Ascending aorta (tissue), 2 donors: ENCODE results near the gene ATG16L1. TPM values are rescaled to one million over a fixed set of nuclear protein-coding genes. Genes with fewer than 3 reads are reported as not detected.

ENCODE experiments used
- DNase-seq, 2 donors: peaks; one replicate each; pipeline ENCODE4 v3.0.0-alpha.2; 2019; ENCODE audit warnings: low spot score in 2 of 2
- H3K27ac ChIP-seq, 2 donors: fragments of 200-600 bp; sonication (generic); one replicate each; pipeline ENCODE4 v1.5.1; 2016 to 2017; ENCODE audit warnings: mild to moderate bottlenecking in 1 of 2
- H3K27me3 ChIP-seq: fragments of 200-600 bp; sonication (generic); one replicate; pipeline ENCODE4 v1.5.1; 2017
- H3K36me3 ChIP-seq, 2 donors: fragments of 200-600 bp; sonication (generic); one replicate each; pipeline ENCODE4 v1.5.1; 2016
- H3K4me1 ChIP-seq, 2 donors: fragments of 200-600 bp; sonication (generic); one replicate each; pipeline ENCODE4 v1.5.1; 2016 to 2017; ENCODE audit warnings: mild to moderate bottlenecking in 1 of 2
- H3K4me3 ChIP-seq, 2 donors: fragments of 200-600 bp; sonication (generic); one replicate each; pipeline ENCODE4 v1.5.1; 2016 to 2017; ENCODE audit warnings: mild to moderate bottlenecking in 1 of 2
- H3K9me3 ChIP-seq, 2 donors: fragments of 200-600 bp; sonication (generic); one replicate each; pipeline ENCODE4 v1.5.1; 2016
- intact Hi-C: fragments of 100-400 bp; cut with DNase I; formaldehyde crosslinking; loops from one replicate; pipeline ENCODE4 v1.15.1; 2023
- total RNA-seq: library from RNA; depleted of rRNA; stranded (reverse); fragments of >200 nt; gene quantifications from one replicate; pipeline ENCODE4 v1.1.0, GENCODE V29; 2016
- TF ChIP-seq, protein P1 (sequence below), 3 experiments: fragments of 200-600 bp in 2 of 3; fragments of 450-650 bp in 1 of 3; sonication (generic) in 2 of 3; IDR thresholded peaks; one replicate each; pipeline ENCODE4 v1.5.1; 2016 to 2019; ENCODE audit warnings: antibody characterized with exemption in 3 of 3, mild to moderate bottlenecking in 1 of 3, moderate library complexity in 1 of 3

Gene ATG16L1
- total RNA-seq, 1 donor from 2014 or later: 28.1 TPM

DNA sequence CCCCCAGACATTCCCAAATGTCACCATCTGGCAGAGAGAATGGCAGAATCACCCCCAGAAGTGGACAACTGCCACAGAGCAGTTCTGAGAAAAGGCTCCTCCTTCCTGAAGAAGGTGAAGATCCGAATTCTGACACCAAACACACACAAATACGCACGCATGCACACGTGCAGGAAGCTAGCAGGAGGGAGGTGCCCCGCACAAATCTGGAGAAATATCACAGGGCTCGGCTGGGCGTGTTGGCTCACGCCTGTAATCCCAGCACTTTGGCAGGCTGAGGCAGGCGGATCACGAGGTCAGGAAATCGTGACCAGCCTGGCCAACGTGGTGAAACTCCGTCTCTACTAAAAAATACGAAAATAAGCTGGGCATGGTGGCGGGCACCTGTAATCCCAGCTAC is 38.5 kb upstream of the ATG16L1 start:
- no peaks in the 10 kb centered on the region for H3K9me3 ChIP-seq
- no peak overlapping the region for H3K27ac ChIP-seq
- H3K4me1 ChIP-seq: peaks cover 8 to 12% of the 10 kb centered on the region in 2 donors
- no peak overlapping the region for H3K4me3 ChIP-seq
- intact Hi-C loops: no loop called here
- TF ChIP-seq, protein P1, sequence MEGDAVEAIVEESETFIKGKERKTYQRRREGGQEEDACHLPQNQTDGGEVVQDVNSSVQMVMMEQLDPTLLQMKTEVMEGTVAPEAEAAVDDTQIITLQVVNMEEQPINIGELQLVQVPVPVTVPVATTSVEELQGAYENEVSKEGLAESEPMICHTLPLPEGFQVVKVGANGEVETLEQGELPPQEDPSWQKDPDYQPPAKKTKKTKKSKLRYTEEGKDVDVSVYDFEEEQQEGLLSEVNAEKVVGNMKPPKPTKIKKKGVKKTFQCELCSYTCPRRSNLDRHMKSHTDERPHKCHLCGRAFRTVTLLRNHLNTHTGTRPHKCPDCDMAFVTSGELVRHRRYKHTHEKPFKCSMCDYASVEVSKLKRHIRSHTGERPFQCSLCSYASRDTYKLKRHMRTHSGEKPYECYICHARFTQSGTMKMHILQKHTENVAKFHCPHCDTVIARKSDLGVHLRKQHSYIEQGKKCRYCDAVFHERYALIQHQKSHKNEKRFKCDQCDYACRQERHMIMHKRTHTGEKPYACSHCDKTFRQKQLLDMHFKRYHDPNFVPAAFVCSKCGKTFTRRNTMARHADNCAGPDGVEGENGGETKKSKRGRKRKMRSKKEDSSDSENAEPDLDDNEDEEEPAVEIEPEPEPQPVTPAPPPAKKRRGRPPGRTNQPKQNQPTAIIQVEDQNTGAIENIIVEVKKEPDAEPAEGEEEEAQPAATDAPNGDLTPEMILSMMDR (IDR thresholded peaks at IDR 0.05): no peak
- no peaks in the 10 kb centered on the region for H3K27me3 ChIP-seq
- DNase-seq: no peak
- no peaks in the 10 kb centered on the region for H3K36me3 ChIP-seq

DNA sequence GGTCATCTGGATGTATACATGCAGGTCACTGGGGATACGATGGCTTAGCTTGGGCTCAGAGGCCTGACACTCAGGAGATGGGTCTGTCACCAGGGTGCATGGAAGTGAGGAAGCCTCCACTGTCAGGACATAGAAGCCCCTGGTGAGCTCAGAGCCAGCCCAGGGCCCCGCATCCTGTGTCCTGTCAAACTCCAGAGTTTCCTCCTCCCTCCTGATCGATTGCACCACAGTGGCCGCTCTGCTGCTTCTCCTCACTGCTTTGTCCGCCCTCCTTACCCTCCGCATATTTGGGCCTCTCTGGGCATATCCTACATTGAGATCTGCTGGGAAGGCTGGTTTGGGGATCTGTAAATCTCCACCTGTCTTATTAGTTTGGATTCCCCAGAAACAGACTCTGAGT is 37.5 kb upstream of the ATG16L1 start:
- no peaks in the 10 kb centered on the region for H3K9me3 ChIP-seq
- TF ChIP-seq, protein P1 (IDR thresholded peaks at IDR 0.05): no peak
- intact Hi-C loops: no loop called here
- H3K4me1 ChIP-seq: peaks cover 8 to 12% of the 10 kb centered on the region in 2 donors
- H3K4me3 ChIP-seq: no peak overlapping the region
- H3K27me3 ChIP-seq: no peaks in the 10 kb centered on the region
- H3K27ac ChIP-seq: no peak overlapping the region
- no peaks in the 10 kb centered on the region for H3K36me3 ChIP-seq
- no peak for DNase-seq

DNA sequence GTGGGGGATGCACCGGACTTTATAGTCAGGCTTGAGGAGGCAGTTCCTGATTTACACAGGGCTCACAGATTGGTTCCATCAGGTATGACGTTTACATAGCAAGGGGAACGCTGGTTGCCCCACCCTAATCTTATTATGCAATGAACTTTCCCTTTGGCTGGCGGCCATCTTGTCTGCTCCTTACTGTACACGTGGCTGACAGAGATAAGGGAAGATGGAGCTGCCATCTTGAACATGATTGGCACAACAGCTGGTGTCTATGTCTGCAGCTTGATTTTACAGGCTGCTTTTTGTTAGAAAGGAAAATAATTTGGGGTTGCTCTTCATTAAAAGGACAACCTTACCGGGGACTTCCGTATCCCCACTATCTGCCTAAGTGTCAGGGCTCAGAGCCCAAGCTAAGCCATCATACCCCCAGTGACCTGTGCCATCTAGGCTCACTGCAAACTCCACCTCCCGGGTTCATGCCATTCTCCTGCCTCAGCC is 33.5 kb upstream of the ATG16L1 start:
- intact Hi-C loops: no loop called here
- TF ChIP-seq, protein P1 (IDR thresholded peaks at IDR 0.05): no peak
- Histone ChIP-seq H3K36me3 (no peaks in the 10 kb centered on the region), H3K27ac (no peak overlapping the region), H3K4me3 (no peak overlapping the region), H3K9me3 (no peaks in the 10 kb centered on the region), H3K4me1 (no peaks in the 10 kb centered on the region), H3K27me3 (no peaks in the 10 kb centered on the region)
- DNase-seq: no peak

DNA sequence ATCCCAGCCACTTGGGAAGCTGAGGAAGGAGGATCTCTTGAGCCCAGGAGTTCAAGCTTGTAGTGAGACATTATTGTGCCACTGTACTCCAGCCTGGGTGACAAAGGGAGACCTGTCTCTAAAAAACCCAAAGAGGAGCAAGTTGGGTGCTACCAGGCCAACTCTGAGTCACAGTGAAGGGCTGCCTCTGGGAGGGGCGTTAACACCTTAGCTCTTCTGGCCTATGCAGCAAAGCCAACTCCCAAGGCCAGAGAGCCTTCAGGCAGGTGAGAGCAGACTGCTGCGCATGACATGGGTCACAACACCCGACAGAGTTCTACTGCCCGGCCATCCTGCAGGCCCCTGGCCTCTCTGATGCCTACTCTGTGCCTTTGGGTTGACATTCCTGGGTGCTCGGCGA is 32.6 kb upstream of the ATG16L1 start:
- Histone ChIP-seq H3K27ac (no peak overlapping the region), H3K4me1 (no peaks in the 10 kb centered on the region), H3K9me3 (no peaks in the 10 kb centered on the region), H3K36me3 (no peaks in the 10 kb centered on the region), H3K4me3 (no peak overlapping the region), H3K27me3 (no peaks in the 10 kb centered on the region)
- TF ChIP-seq, protein P1 (IDR thresholded peaks at IDR 0.05): no peak
- intact Hi-C loops: no loop called here
- DNase-seq: no peak

DNA sequence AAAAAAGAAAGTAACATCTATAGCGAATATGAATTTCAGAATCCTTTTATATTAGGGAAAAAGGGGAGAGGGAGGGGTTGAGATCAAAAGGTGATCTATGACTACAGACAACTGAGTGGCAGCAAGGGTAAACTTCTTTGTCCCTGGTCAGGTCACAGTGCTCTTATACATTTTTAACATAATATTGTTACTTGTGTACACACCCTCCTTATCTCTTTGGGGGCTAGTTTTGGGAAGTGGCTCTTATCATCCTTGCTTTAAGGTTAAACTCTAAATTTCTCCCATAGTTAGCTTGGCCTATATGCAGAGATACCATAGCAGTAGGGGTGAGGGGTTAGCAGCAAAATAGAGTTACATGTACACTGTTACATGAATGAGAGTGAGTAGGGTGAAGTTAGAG is 31.6 kb upstream of the ATG16L1 start:
- Histone ChIP-seq H3K4me1 (no peaks in the 10 kb centered on the region), H3K9me3 (no peaks in the 10 kb centered on the region), H3K36me3 (no peaks in the 10 kb centered on the region), H3K4me3 (no peak overlapping the region), H3K27me3 (no peaks in the 10 kb centered on the region), H3K27ac (no peak overlapping the region)
- TF ChIP-seq, protein P1 (IDR thresholded peaks at IDR 0.05): no peak
- intact Hi-C loops: no loop called here
- no peak for DNase-seq
